ENCODE data around the gene GSK3A.

GRCh38 chr19:42277821-42278451, 35.5 kb upstream of the GSK3A start:
- no peak for TF ChIP-seq CTCF (conservative IDR thresholded peaks at IDR 0.05; ENCODE audit: low read depth, low read length)
- TF ChIP-seq EZH2 (IDR thresholded peaks at IDR 0.05; ENCODE audit: low read length, unreplicated experiment) = no peak
